AG10803 (cell line): Measurements from ENCODE around the gene AGAP1.

Experiments
- DNase-seq: peaks from one replicate; pipeline ENCODE4 v3.0.0; 2010; ENCODE audit warnings: low read depth
- H3K4me3 ChIP-seq: 2 replicates; pipeline ENCODE4 v1.5.1; 2011; ENCODE audit warnings: mild to moderate bottlenecking, low read length, control low read depth
- CTCF ChIP-seq: conservative IDR thresholded peaks from 2 replicates; pipeline ENCODE4 v1.5.1; 2011; ENCODE audit warnings: mild to moderate bottlenecking, low read length, control low read depth, inconsistent platforms

The AGAP1 gene

GRCh38 chr2:235592836-235593235 lies 99.0 kb downstream of the AGAP1 start:
- no peak for TF ChIP-seq CTCF
- H3K4me3 ChIP-seq: no peak overlapping the region
- DNase-seq: no peak

GRCh38 chr2:235594041-235594440 lies 100.2 kb downstream of the AGAP1 start:
- no peak overlapping the region for H3K4me3 ChIP-seq
- TF ChIP-seq CTCF: peak; percentile 73
- peak; percentile 91 for DNase-seq

GRCh38 chr2:235594964-235595363 lies 101.1 kb downstream of the AGAP1 start:
- DNase-seq: no peak
- H3K4me3 ChIP-seq: no peak overlapping the region
- no peak for TF ChIP-seq CTCF

GRCh38 chr2:235595422-235596010 lies 101.7 kb downstream of the AGAP1 start:
- DNase-seq: peak; percentile 77
- no peak overlapping the region for H3K4me3 ChIP-seq
- TF ChIP-seq CTCF: peak; percentile 99

GRCh38 chr2:235596272-235596671 lies 102.4 kb downstream of the AGAP1 start:
- H3K4me3 ChIP-seq: no peak overlapping the region
- no peak for DNase-seq
- no peak for TF ChIP-seq CTCF

- H3K4me3 ChIP-seq: no peak overlapping the region
- DNase-seq: no peak
- no peak for TF ChIP-seq CTCF
Observed at GRCh38 chr2:235597081-235597615, 103.3 kb downstream of the AGAP1 start.

- TF ChIP-seq CTCF: no peak
- no peak overlapping the region for H3K4me3 ChIP-seq
- DNase-seq: no peak
Observed at GRCh38 chr2:235598026-235598425, 104.2 kb downstream of the AGAP1 start.
